Activated B cell treated with CpG ODN at 0.5 μM for 24 hours (primary cell): Measurements from ENCODE around the gene NCAPD3. TPM values are rescaled to one million over a fixed set of nuclear protein-coding genes. Genes with fewer than 3 reads are reported as not detected.
"Not testable (repeated sequence)": the region's sequence is repeated elsewhere in the genome, so short reads cannot be mapped to it uniquely, and the experiment has no call there.

Source experiments
- ATAC-seq: fragments of 200-7000 bp; cut with Tn5 transposase; one replicate; pipeline ENCODE4 v1.10.0; 2021; ENCODE audit warnings: low read depth, mild to moderate bottlenecking, moderate library complexity
- CTCF ChIA-PET: fragments of 350-600 bp; sonication (Branson Sonifier 250); formaldehyde crosslinking; loops from one replicate; lab custom pipeline; 2021; ENCODE audit warnings: antibody characterized with exemption; lab: Charles Lee
- POLR2A ChIA-PET: fragments of 350-600 bp; sonication (Branson Sonifier 250); formaldehyde crosslinking; loops from one replicate; lab custom pipeline; 2021; ENCODE audit warnings: antibody characterized with exemption; lab: Charles Lee
- DNase-seq: peaks from one replicate; pipeline ENCODE4 v3.0.0; 2022
- H3K27ac Mint-ChIP-seq: one replicate; pipeline ENCODE4 v1.8.0; 2020; ENCODE audit warnings: mixed read lengths
- H3K27me3 Mint-ChIP-seq: one replicate; pipeline ENCODE4 v1.8.0; 2021; ENCODE audit warnings: mixed read lengths
- H3K36me3 Mint-ChIP-seq: one replicate; pipeline ENCODE4 v1.8.0; 2021; ENCODE audit warnings: low read depth, mixed read lengths
- H3K4me1 Mint-ChIP-seq: one replicate; pipeline ENCODE4 v1.8.0; 2021; ENCODE audit warnings: mixed read lengths
- H3K4me3 Mint-ChIP-seq: one replicate; pipeline ENCODE4 v1.8.0; 2020; ENCODE audit warnings: mild to moderate bottlenecking, mixed read lengths
- H3K9me3 Mint-ChIP-seq: one replicate; pipeline ENCODE4 v1.8.0; 2020; ENCODE audit warnings: mixed read lengths
- intact Hi-C: fragments of 100-400 bp; cut with micrococcal nuclease; formaldehyde crosslinking; loops from one replicate; pipeline ENCODE4 v1.15.1; 2024
- total RNA-seq: library from RNA; stranded (reverse); gene quantifications from 2 replicates; pipeline ENCODE4 v1.2.3, GENCODE V29; 2022
- TF ChIP-seq, protein P1 (sequence below): fragments of 200-600 bp; IDR thresholded peaks from one replicate; pipeline ENCODE4 v1.8.0; 2022; ENCODE audit warnings: antibody characterized with exemption, mild to moderate bottlenecking

The NCAPD3 gene
- total RNA-seq, 1 donor from 2014 or later: 22.2 TPM

DNA sequence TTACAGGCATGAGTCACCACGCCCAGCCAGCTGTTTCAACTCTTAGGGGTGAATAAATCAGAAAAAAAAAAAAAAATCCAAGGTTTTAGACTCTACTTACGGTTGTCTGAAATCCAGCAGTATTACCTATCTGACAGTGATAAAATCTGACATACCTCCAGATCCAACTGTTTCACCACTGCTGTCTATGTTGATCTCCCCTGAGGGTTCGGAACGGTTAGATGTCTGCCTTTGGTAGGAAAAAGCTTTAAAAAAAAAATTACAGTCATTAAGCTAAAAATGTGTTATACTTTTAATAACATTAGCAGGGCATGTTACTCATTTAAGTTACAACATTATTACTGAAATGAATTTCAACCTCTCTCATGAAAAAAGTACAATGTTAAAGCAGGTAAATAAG is 21.1 kb downstream of the NCAPD3 start:
- DNase-seq: no peak
- H3K27me3 Mint-ChIP-seq: no peaks in the 10 kb centered on the region
- TF ChIP-seq, protein P1, sequence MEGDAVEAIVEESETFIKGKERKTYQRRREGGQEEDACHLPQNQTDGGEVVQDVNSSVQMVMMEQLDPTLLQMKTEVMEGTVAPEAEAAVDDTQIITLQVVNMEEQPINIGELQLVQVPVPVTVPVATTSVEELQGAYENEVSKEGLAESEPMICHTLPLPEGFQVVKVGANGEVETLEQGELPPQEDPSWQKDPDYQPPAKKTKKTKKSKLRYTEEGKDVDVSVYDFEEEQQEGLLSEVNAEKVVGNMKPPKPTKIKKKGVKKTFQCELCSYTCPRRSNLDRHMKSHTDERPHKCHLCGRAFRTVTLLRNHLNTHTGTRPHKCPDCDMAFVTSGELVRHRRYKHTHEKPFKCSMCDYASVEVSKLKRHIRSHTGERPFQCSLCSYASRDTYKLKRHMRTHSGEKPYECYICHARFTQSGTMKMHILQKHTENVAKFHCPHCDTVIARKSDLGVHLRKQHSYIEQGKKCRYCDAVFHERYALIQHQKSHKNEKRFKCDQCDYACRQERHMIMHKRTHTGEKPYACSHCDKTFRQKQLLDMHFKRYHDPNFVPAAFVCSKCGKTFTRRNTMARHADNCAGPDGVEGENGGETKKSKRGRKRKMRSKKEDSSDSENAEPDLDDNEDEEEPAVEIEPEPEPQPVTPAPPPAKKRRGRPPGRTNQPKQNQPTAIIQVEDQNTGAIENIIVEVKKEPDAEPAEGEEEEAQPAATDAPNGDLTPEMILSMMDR: no peak
- H3K9me3 Mint-ChIP-seq: no peaks in the 10 kb centered on the region
- intact Hi-C loops: no loop called here
- ATAC-seq: no peak
- H3K27ac Mint-ChIP-seq: no peak overlapping the region
- no peaks in the 10 kb centered on the region for H3K4me1 Mint-ChIP-seq
- ChIA-PET CTCF (no interaction called here), POLR2A (no interaction called here)
- peaks cover 76% of the 10 kb centered on the region for H3K36me3 Mint-ChIP-seq
- H3K4me3 Mint-ChIP-seq: no peak overlapping the region

DNA sequence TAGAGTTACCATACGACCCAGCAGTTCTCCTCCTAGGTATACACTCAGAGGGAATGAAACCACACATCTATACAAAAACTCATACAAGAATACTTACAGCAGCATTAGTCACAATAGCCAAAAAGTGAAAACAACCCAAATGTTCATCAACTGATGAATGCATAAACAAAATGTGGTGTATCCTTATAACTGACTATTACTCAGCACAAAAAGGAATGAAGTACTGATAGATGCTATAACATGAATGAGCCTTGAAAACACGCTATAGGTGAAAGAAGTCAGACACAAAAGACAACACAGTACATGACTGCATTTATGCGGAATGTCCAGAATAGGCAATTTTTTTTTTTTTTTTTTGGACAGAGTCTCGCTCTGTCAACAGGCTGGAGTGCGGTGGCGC is 23.1 kb downstream of the NCAPD3 start:
- no peak for ATAC-seq
- peaks cover 71% of the 10 kb centered on the region for H3K36me3 Mint-ChIP-seq

DNA sequence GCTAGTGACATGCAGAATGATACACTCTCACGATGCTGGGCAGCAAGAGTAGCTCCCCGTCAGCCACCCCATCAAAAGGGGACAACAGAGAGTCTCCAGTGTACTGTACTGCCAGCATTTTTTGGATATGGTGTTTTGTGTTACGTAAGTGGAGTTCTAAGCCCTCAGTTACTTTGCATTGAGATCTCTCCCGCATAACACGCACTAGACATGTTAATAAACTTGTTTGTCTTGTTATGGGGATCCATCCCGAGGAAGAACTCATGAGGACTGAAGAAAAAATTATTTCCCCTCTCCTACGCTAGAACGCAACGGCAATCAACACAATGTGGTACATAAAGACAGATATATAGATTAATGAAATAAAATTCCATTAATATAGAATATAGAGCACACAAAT is 24.2 kb downstream of the NCAPD3 start:
- Mint-ChIP-seq H3K9me3 (no peaks in the 10 kb centered on the region), H3K4me1 (no peaks in the 10 kb centered on the region), H3K36me3 (peaks cover 63% of the 10 kb centered on the region), H3K27ac (no peak overlapping the region), H3K27me3 (no peaks in the 10 kb centered on the region), H3K4me3 (no peak overlapping the region)
- ChIA-PET POLR2A (no interaction called here), CTCF (no interaction called here)
- no peak for ATAC-seq
- no peak for DNase-seq
- TF ChIP-seq, protein P1: no peak
- intact Hi-C loops: no loop called here

More for the DNA sequence above, 23.1 kb downstream of the NCAPD3 start:
- Mint-ChIP-seq H3K27ac (no peak overlapping the region), H3K9me3 (no peaks in the 10 kb centered on the region), H3K4me3 (no peak overlapping the region), H3K4me1 (no peaks in the 10 kb centered on the region), H3K27me3 (no peaks in the 10 kb centered on the region)
- ChIA-PET POLR2A (no interaction called here), CTCF (no interaction called here)
- no peak for DNase-seq
- intact Hi-C loops: no loop called here
- TF ChIP-seq, protein P1: no peak

DNA sequence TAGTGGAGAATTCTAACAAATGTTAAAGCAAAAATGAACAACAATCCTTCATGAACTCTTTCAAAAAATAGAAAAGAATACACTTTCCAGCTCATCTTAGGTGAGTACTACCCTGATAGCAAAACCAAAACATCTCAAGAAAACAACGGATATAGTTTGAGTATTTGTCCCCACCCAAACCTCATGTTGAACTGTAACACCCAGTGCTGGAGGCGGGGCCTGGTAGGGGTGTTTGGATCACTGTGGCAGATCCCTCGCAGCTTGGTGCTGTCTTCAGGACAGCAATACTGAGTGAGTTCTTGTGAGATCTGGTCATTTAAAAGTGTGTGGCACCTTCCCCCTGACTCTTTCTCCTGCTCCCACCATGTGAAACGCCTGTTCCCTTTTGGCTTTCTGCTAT is 27.0 kb downstream of the NCAPD3 start:
- Mint-ChIP-seq H3K4me3 (no peak overlapping the region), H3K27ac (no peak overlapping the region), H3K9me3 (no peaks in the 10 kb centered on the region), H3K4me1 (no peaks in the 10 kb centered on the region), H3K27me3 (no peaks in the 10 kb centered on the region), H3K36me3 (peaks cover 62% of the 10 kb centered on the region)
- DNase-seq (no peak), ATAC-seq (no peak)
- TF ChIP-seq, protein P1: no peak
- CTCF ChIA-PET: no interaction called here
- intact Hi-C loops: no loop called here
- POLR2A ChIA-PET: no interaction called here

DNA sequence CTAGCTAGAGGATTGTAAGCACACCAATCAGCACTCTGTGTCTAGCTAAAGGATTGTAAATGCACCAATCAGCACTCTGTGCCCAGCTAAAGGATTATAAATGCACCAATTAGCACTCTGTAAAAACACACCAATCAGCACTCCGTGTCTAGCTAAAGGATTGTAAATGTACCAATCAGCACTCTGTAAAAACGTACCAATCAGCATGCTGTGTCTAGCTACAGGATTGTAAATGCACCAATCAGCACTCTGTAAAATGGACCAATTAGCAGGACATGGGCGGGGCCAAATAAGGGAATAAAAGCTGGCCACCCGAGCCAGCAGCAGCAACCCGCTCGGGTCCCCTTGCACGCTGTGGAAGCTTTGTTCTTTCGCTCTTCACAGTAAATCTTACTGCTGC is 35.7 kb downstream of the NCAPD3 start:
- POLR2A ChIA-PET, H3K9me3 Mint-ChIP-seq, H3K27me3 Mint-ChIP-seq, ATAC-seq, H3K27ac Mint-ChIP-seq, DNase-seq, H3K4me3 Mint-ChIP-seq, CTCF ChIA-PET, intact Hi-C loops, H3K4me1 Mint-ChIP-seq: not testable (repeated sequence)
- H3K36me3 Mint-ChIP-seq: peaks cover 79% of the 10 kb centered on the region

DNA sequence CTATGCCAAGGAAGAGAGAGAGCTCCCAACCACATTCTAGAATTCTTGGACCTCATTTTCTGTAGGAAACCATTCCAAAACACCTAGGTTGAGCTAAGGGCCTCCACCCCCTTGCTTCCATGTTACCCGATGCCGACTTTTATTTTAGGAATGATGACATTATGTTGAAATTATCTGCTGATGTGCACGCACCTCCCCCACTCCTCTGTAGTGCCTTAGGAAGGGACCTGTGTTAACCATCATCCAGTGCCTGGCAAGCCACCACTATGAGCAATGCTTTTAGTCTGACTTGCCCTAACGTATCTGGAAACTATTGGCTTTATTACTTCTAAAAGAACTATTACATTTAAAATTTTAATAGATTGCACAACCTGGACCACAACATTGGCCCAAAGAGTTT is 42.1 kb downstream of the NCAPD3 start:
- no peak for DNase-seq
- intact Hi-C loops: no loop called here
- TF ChIP-seq, protein P1: no peak
- no peak for ATAC-seq
- Mint-ChIP-seq H3K4me1 (no peaks in the 10 kb centered on the region), H3K4me3 (no peak overlapping the region), H3K27me3 (no peaks in the 10 kb centered on the region), H3K36me3 (peaks cover 66% of the 10 kb centered on the region), H3K27ac (no peak overlapping the region), H3K9me3 (no peaks in the 10 kb centered on the region)
- ChIA-PET CTCF (no interaction called here), POLR2A (interaction anchor here (0.5 kb wide), 1 partner anchor 71 kb away, joined by 7 read pairs; no protein-coding TSS in a partner anchor)
